Inflammatory macrophage treated with lipopolysaccharide for 1 hour (primary cell): ENCODE measurements around the gene TNIK.

Source experiments
- DNase-seq, 2 donors: peaks; one replicate each; pipeline ENCODE4 v3.0.0-alpha.2; 2020 to 2022

The TNIK gene

GRCh38 chr3:171277456-171278298 is 182.5 kb downstream of the TNIK start:
- peak in 1 of 2 donors; percentile 34 for DNase-seq

- no peak for DNase-seq
Observed at GRCh38 chr3:171276923-171277322, 183.3 kb downstream of the TNIK start.

GRCh38 chr3:171274222-171274621 is 186.0 kb downstream of the TNIK start:
- no peak for DNase-seq

- no peak for DNase-seq
Observed at GRCh38 chr3:171270541-171270940, 189.7 kb downstream of the TNIK start.

GRCh38 chr3:171269542-171269941 is 190.7 kb downstream of the TNIK start:
- no peak for DNase-seq

- no peak for DNase-seq
Observed at GRCh38 chr3:171268677-171269076, 191.5 kb downstream of the TNIK start.

- DNase-seq, result no peak
Observed at GRCh38 chr3:171267104-171267503, 193.1 kb downstream of the TNIK start.

- DNase-seq, result no peak
Observed at GRCh38 chr3:171266740-171267073, 193.5 kb downstream of the TNIK start.

- DNase-seq, result no peak
Observed at GRCh38 chr3:171266034-171266739, 194.0 kb downstream of the TNIK start.

GRCh38 chr3:171264758-171265157 is 195.4 kb downstream of the TNIK start:
- DNase-seq, result no peak

GRCh38 chr3:171262431-171262830 is 197.8 kb downstream of the TNIK start:
- no peak for DNase-seq

GRCh38 chr3:171261487-171261886 is 198.7 kb downstream of the TNIK start:
- DNase-seq, result no peak

- no peak for DNase-seq
Observed at GRCh38 chr3:171260899-171261298, 199.3 kb downstream of the TNIK start.

GRCh38 chr3:171260466-171260865 is 199.7 kb downstream of the TNIK start:
- no peak for DNase-seq

- DNase-seq, result no peak
Observed at GRCh38 chr3:171258316-171258715, 201.9 kb downstream of the TNIK start.

- no peak for DNase-seq
Observed at GRCh38 chr3:171257251-171258203, 202.7 kb downstream of the TNIK start.

- DNase-seq, result no peak
Observed at GRCh38 chr3:171256445-171257250, 203.6 kb downstream of the TNIK start.

GRCh38 chr3:171255236-171255806 is 204.9 kb downstream of the TNIK start:
- no peak for DNase-seq

GRCh38 chr3:171254315-171254714 is 205.9 kb downstream of the TNIK start:
- DNase-seq, result no peak

GRCh38 chr3:171251835-171252234 is 208.4 kb downstream of the TNIK start:
- no peak for DNase-seq

GRCh38 chr3:171250444-171250843 is 209.8 kb downstream of the TNIK start:
- no peak for DNase-seq

GRCh38 chr3:171249245-171249644 is 211.0 kb downstream of the TNIK start:
- no peak for DNase-seq
